GM18907 (cell line): ENCODE results near the gene MCRIP2.
"Not testable (repeated sequence)": the region's sequence is repeated elsewhere in the genome, so short reads cannot be mapped to it uniquely, and the experiment has no call there.

ENCODE experiments used
- ATAC-seq: cut with Tn5 transposase; IDR thresholded peaks from one replicate; pipeline ENCODE4 v1.9.1; 2021; ENCODE audit warnings: mild to moderate bottlenecking, moderate library complexity; ENCODE audit not compliant: unreplicated experiment

MCRIP2 gene

DNA sequence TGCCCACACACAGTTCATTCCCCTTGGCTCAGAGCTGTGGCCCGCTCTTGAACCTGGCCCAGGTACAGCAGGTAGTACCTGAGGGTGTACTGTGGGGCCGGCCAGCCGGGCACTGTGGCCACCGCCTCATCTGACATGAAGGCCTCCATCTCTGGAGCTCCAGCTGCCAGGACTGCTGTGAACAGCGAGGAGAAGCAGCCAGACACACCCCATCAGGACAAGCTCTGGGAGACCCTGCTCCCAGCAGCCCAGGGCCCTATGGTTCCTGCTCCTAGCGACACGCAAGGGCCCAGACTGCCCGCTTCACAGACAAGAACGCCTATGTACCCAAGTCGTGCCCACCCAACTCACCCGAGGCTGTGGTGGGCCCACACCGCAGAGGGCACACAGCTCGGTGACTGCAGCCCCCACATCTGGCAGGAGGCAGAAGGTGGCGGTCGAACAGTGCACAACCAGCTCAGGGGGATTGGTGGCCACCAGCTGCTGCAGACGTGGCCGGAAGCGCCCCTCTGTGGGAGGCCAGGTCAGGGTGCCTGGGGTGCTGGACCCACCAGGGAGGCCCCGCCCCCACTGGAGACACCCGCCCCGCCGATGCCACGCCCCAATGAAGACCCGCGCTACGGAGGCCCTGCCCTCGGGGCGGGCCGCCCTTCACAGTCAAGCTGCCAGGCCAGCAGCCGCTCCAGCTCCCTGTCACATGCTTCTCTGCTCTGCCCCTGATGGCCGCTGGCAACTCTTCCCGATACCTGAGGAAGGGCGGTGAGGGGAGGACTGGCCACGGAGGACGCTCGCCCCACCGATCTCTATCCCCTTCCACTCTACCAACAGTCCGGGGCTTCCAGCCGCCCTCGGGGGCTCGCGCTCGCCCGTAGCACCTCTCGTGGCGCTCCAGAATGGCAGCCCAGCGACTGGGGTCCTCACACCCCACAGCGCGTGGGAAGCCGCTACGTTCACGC lies 37.5 kb downstream of the MCRIP2 start:
- ATAC-seq, result peak; percentile 13

GRCh38 chr16:679814-680624 lies 38.4 kb downstream of the MCRIP2 start, which contains the start of gene STUB1:
Gene STUB1 (plus strand): TSS chr16:680410. CDS start chr16:680526, 116 bp downstream.
- ATAC-seq, result peak; percentile 30

DNA sequence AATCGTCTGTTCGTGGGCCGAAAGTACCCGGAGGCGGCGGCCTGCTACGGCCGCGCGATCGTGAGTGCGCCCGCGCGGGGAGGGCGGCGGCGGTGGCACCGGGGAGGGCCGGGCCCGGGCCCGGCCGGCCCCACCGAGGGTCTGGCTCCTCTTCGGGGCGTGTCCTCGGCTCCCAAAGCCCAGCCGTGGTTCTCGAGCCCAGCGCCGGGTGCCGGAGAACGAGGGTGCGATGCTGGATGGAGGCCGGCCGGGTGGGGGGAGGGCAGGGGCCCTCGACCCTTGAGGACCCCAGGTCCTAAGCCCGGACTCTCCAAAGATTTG lies 39.0 kb downstream of the MCRIP2 start:
- no peak for ATAC-seq

- no peak for ATAC-seq
These were observed 39.5 kb downstream of the MCRIP2 start for GRCh38 chr16:680967-681745.

GRCh38 chr16:681746-682427 lies 40.3 kb downstream of the MCRIP2 start:
- no peak for ATAC-seq

GRCh38 chr16:682493-683395 lies 41.1 kb downstream of the MCRIP2 start:
- ATAC-seq, result no peak

DNA sequence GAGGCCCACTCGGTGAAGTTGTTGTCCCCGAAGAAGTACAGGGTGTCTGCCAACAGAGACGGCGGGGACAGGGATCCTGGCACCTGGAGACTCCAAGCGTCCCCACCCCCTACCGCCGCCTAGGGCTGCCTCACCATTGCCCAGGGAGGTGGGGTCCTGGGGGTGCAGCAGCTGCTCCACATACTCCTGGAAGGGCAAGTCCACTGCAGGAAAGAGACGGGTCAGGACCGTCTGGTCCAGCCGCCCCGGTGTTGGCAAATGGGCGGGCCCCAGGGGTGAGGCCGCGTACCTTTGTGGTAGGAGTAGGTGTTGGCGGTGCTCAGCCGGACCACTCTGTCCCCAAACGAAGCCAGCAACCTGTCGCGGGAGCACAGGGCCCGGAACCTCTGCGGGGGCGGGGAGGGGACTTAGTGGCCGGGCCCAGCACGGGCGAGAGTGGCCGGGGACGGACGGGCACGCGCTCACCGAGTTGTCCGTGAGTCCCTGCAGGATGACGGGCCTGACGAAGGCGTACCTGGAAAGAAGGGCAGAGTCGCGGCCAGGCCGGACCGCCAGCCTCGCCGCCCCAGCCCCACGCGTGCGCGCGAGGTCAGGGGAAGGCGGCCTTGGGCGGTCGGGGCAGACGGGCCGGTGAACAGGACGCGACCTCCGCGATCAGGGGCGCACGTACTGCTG lies 41.9 kb downstream of the MCRIP2 start:
- ATAC-seq, result no peak

DNA sequence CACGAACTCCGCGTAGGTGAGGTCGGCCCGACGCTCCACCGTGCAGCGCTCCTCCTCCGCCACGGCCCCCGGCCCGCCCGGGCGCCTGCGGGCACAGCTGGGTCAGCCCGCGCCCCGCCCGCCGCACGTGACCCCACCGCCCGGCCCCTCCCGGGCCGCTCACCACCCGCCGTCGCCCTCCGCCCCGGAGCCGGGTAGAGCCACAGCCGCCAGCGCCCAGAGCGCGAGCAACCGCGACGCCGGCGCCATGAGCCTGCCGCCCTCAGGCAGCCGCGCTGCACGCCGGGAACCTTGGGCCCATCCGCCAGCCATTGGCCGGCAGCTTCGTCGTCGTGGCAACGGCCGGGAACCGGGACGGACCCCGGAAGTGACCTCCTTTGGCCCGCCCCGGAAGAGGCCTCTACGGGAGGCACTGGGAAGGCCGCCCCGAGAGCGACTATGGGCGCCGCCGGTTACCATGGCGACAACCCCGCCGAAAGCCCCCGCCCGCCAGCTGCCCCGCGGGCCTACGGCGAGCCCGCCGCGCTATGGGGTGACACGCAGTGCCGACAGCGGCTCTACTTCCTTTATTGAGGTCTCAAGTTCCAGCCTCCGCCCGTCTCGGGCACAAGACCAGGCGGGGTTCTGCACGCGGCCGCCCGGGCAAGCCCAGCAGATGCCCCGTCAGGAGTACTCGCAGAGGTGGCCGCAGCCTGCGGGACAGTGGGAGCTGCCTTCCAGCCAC lies 42.6 kb downstream of the MCRIP2 start, which contains the start of gene JMJD8:
Gene JMJD8 (minus strand): TSS at position 264 of the 724 bp plus-strand sequence. CDS start 15 bp downstream, at position 249.
- ATAC-seq, result peak; percentile 59

- ATAC-seq, result no peak
These were observed 43.5 kb downstream of the MCRIP2 start for GRCh38 chr16:684961-685696.

GRCh38 chr16:685967-686366 lies 44.3 kb downstream of the MCRIP2 start:
- no peak for ATAC-seq

GRCh38 chr16:686459-687260 lies 45.0 kb downstream of the MCRIP2 start:
- ATAC-seq, result no peak

DNA sequence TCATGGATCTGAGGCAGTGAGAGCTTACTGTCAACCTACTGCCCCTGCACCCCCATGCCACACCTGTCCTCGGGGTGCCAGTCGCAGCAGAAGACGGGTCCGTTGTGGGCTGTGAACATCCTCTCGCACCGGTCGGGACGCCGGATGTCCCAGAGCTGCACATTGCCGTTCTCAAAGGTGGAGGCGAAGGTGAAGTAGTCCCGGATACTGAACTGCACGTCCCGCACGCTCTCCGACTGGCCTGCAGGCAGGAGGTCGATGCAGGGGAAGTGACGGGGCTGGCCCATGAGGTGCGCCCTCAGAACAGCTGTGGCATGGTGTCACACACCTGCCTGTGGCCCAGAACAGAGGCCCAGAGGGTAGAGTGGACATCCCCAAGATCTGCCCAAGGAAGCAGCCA lies 45.9 kb downstream of the MCRIP2 start:
- ATAC-seq, result no peak

DNA sequence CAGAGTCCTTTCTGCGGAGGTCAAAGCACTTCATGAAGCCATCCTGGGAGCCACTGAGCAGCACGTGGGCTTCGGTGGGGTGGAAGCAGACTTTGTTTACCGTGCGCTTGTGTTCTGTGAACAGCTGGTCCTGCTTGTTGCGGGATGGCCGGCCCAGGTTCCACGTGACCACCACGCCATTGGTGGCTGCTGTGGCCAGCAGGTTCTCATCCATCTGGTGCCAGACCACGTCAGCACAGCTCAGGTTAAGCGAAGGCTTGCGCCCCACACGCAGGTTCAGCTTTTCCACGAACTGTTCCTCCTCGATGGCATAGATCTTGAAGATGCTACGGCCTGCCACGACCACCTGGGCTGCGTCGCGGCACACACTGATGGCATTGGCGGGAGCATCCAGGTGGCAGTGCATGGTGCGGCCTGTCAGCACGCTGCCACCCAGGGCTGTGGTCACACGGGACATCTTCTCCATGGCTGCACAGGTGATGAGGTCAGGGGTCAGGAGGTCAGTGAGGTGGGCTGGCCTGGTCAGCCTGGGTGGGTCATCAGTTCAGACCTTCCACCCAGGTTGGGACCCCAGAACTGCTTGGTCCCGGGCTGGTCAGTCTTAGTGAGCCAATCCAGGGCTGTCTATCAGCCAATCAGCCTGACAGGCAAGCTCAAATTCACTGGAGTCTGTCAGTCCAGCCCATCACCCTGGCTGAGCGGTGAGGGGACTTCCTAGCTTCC lies 47.7 kb downstream of the MCRIP2 start:
- ATAC-seq, result no peak

DNA sequence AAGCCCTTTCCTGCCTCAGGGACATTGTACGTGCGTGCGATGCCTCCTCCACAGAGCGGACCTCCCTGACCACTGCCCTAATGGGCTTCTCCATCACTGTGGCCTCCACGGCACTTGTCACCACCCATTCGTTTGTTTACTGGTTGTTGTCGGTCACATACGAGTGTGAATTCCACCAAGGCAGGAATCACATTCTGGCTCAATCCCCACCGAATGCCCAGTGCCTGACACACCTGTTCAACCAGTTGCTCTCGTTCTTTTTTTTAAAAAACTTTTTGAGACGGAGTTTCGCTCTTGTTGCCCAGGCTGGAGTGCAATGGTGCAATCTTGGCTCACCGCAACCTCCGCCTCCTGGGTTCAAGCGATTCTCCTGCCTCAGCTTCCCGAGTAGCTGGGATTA lies 49.6 kb downstream of the MCRIP2 start:
- ATAC-seq, result not testable (repeated sequence)

GRCh38 chr16:692356-693108 lies 50.9 kb downstream of the MCRIP2 start:
- ATAC-seq, result no peak
